HCT116 (cell line): Measurements from ENCODE around the gene TCEANC2. TPM values are rescaled to one million over a fixed set of nuclear protein-coding genes. Genes with fewer than 3 reads are reported as not detected.

Experiments
- ATAC-seq: fragments of 200-7000 bp; cut with Tn5 transposase; 2 replicates; pipeline ENCODE4 v1.9.1; 2020; ENCODE audit warnings: mild to moderate bottlenecking, moderate library complexity
- BruUV-seq: library from RNA; stranded (reverse); fragments of 400-500 nt; replicated peaks from 2 replicates; lab custom pipeline; 2021; lab: Mats Ljungman, UMichigan
- CTCF ChIA-PET: fragments of 300-600 bp; sonication (Branson Sonifier 250); formaldehyde crosslinking; loops from one replicate; lab custom pipeline; 2021; ENCODE audit warnings: antibody characterized with exemption; lab: Charles Lee
- POLR2A ChIA-PET: fragments of 300-600, 350-600 bp; sonication (Branson Sonifier 250); formaldehyde crosslinking; loops from one replicate; lab custom pipeline; 2021; ENCODE audit warnings: antibody characterized with exemption; lab: Charles Lee
- RAD21 ChIA-PET, 2 experiments: fragments of 300-600 bp; sonication (Branson Sonifier 250); formaldehyde crosslinking; loops; one replicate each; lab custom pipeline; 2023; ENCODE audit warnings: low total read pairs in 2 of 2; ENCODE audit not compliant: uncharacterized antibody in 2 of 2, unreplicated experiment in 2 of 2, low non-redundant PET in 1 of 2; lab: Charles Lee
- DNase-seq: peaks from one replicate; pipeline ENCODE4 v3.0.0-alpha.2; 2010; ENCODE audit warnings: low read depth, low spot score
- H2AFZ ChIP-seq: fragments of 200-600 bp; shearing (Covaris generic), sonication (generic); 2 replicates; pipeline ENCODE4 v1.6.1; 2017; ENCODE audit warnings: low read depth, mixed run types, mixed read lengths, antibody characterized with exemption, low read length; ENCODE audit not compliant: poor library complexity, severe bottlenecking
- H3K27ac ChIP-seq: 2 replicates; pipeline ENCODE4 v1.5.1; 2012; ENCODE audit warnings: low read depth, low read length
- H3K27me3 ChIP-seq: fragments of 200-600 bp; sonication (generic); 2 replicates; pipeline ENCODE4 v1.6.1; 2016; ENCODE audit warnings: mixed run types, low read length, mixed read lengths; ENCODE audit not compliant: insufficient read depth
- H3K36me3 ChIP-seq, 2 experiments: fragments of 200-500 bp in 1 of 2; fragments of 200-600 bp in 1 of 2; sonication (Bioruptor generic) in 1 of 2; sonication (generic) in 1 of 2; 2 replicates each; pipeline versions ENCODE4 v1.5.1 to v1.6.1; 2014 to 2016; ENCODE audit warnings: low read length in 2 of 2, inconsistent platforms in 1 of 2, mixed read lengths in 1 of 2, mixed run types in 1 of 2; ENCODE audit not compliant: insufficient read depth in 2 of 2, control insufficient read depth in 1 of 2
- H3K4me1 ChIP-seq, 2 experiments: fragments of 200-600 bp in 1 of 2; sonication (generic) in 1 of 2; 2 replicates each; pipeline versions ENCODE4 v1.5.1 to v1.6.1; 2012 to 2017; ENCODE audit warnings: low read length in 2 of 2, inconsistent platforms in 1 of 2, mild to moderate bottlenecking in 1 of 2, mixed read lengths in 1 of 2, mixed run types in 1 of 2, moderate library complexity in 1 of 2; ENCODE audit not compliant: insufficient read depth in 2 of 2, control insufficient read depth in 1 of 2
- H3K4me2 ChIP-seq: fragments of 200-600 bp; sonication (generic); 2 replicates; pipeline ENCODE4 v1.6.1; 2017; ENCODE audit warnings: mixed run types, low read length, mixed read lengths
- H3K4me3 ChIP-seq, 2 experiments: fragments of 200-600 bp in 1 of 2; sonication (generic) in 1 of 2; replicated peaks in 1 of 2; 2 replicates each; pipeline ENCODE4 v1.5.1; 2011 to 2016; ENCODE audit warnings: low read length in 2 of 2, control low read depth in 1 of 2, low read depth in 1 of 2, mild to moderate bottlenecking in 1 of 2, mixed read lengths in 1 of 2, mixed run types in 1 of 2
- H3K79me2 ChIP-seq: fragments of 200-600 bp; sonication (generic); 2 replicates; pipeline ENCODE4 v1.6.1; 2017; ENCODE audit warnings: mild to moderate bottlenecking, mixed run types, low read length, moderate library complexity, mixed read lengths; ENCODE audit not compliant: insufficient read depth
- H3K9ac ChIP-seq: fragments of 200-600 bp; sonication (generic); 2 replicates; pipeline ENCODE4 v1.6.1; 2016; ENCODE audit warnings: low read length, mixed read lengths
- H3K9me2 ChIP-seq: fragments of 200-600 bp; sonication (generic), shearing (Covaris generic); 2 replicates; pipeline ENCODE4 v1.6.1; 2017; ENCODE audit warnings: mixed run types, mild to moderate bottlenecking, moderate library complexity; ENCODE audit not compliant: insufficient read depth
- H3K9me3 ChIP-seq, 2 experiments: fragments of 200-500 bp in 1 of 2; fragments of 200-600 bp in 1 of 2; sonication (Bioruptor generic) in 1 of 2; sonication (generic) in 1 of 2; 2 replicates each; pipeline ENCODE4 v1.6.1; 2014 to 2017; ENCODE audit warnings: low read length in 2 of 2, mixed read lengths in 2 of 2, inconsistent platforms in 1 of 2, low read depth in 1 of 2, mild to moderate bottlenecking in 1 of 2, mixed run types in 1 of 2, moderate library complexity in 1 of 2; ENCODE audit not compliant: control insufficient read depth in 1 of 2, insufficient read depth in 1 of 2
- H4K20me1 ChIP-seq: fragments of 200-600 bp; sonication (generic), shearing (Covaris generic); 2 replicates; pipeline ENCODE4 v1.6.1; 2017; ENCODE audit warnings: mixed run types, mild to moderate bottlenecking, moderate library complexity; ENCODE audit not compliant: insufficient read depth
- CBX3 ChIP-seq: IDR thresholded peaks from 2 replicates; pipeline ENCODE4 v1.6.1; 2012; ENCODE audit warnings: low read depth
- CEBPB ChIP-seq: IDR thresholded peaks from 2 replicates; pipeline ENCODE4 v1.6.1; 2012; ENCODE audit warnings: low read depth
- EZH2 ChIP-seq: fragments of 200-600 bp; sonication (generic); IDR thresholded peaks from 2 replicates; pipeline ENCODE4 v1.6.1; 2017; ENCODE audit warnings: antibody characterized with exemption, mixed run types
- JUND ChIP-seq: IDR thresholded peaks from 2 replicates; pipeline ENCODE4 v1.6.1; 2012
- SP1 ChIP-seq: IDR thresholded peaks from 2 replicates; pipeline ENCODE4 v1.6.1; 2012; ENCODE audit warnings: low read depth
- ZFX ChIP-seq: fragments of 450-650 bp; IDR thresholded peaks from 2 replicates; pipeline ENCODE4 v1.6.1; 2017
- intact Hi-C: fragments of 100-400 bp; cut with micrococcal nuclease; formaldehyde crosslinking; loops from 2 replicates; pipeline ENCODE4 v1.10.0; 2022
- total RNA-seq: library from RNA; stranded (reverse); gene quantifications from one replicate; pipeline ENCODE4 v1.2.1, GENCODE V29; 2021; ENCODE audit not compliant: unreplicated experiment

Gene TCEANC2
- total RNA-seq, 1 experiment from 2014 or later: 5.4 TPM

DNA sequence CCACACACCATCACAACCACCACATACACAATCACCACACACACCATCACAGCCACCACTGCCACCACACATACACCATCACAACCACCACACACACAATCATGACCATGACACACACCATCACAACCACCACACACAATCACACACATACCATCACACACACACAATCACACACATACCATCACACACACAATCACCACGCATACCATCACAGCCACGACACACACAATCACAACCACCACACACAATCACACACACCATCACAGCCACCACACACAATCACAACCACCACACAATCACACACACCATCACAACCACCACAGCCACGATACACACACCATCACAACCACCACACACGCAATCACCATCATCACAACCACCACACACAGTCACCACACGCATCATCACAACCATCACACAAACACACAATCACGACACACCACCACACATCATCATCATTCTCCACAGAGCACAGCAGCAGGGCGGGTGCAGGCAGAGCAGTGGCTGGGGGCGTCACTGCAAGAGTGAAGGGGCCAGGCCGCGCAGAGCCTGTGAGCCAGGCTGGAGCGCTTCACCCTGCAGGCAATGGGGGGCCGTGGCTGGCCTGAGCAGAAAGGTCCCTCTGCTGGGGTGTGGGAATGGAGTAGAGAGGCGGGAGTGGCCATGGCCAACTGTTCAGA, 66.8 kb downstream of the TCEANC2 start:
- H3K9ac ChIP-seq: no peak overlapping the region
- no peaks in the 10 kb centered on the region for H3K79me2 ChIP-seq
- no peak overlapping the region for H3K4me2 ChIP-seq
- no peak for TF ChIP-seq CBX3
- no peak for TF ChIP-seq JUND
- no peak for TF ChIP-seq ZFX
- no peak for TF ChIP-seq SP1
- TF ChIP-seq, all 23 proteins: peak for 0
- no TSS peak for BruUV-seq
- H3K4me1 ChIP-seq: peaks cover 2 to 28% of the 10 kb centered on the region in 2 experiments; a peak in 3 of 4 replicates
- no peaks in the 10 kb centered on the region for H3K9me3 ChIP-seq
- ChIA-PET CTCF (no interaction called here), RAD21 (no interaction called here), POLR2A (no interaction called here)
- ATAC-seq (no peak), DNase-seq (no peak)
- H2AFZ ChIP-seq: no peak overlapping the region
- H3K27ac ChIP-seq: no peak overlapping the region
- no peaks in the 10 kb centered on the region for H3K36me3 ChIP-seq
- H4K20me1 ChIP-seq: no peaks in the 10 kb centered on the region
- no peaks in the 10 kb centered on the region for H3K9me2 ChIP-seq
- intact Hi-C loops: loop anchor here (2.0 to 5.0 kb wide), 2 partner anchors 287 to 692 kb away; partner anchors contain the start of gene SSBP3
- no peak overlapping the region for H3K4me3 ChIP-seq
- no peaks in the 10 kb centered on the region for H3K27me3 ChIP-seq

GRCh38 chr1:54120698-54121481, 67.5 kb downstream of the TCEANC2 start:
- H3K9me3 ChIP-seq: no peaks in the 10 kb centered on the region
- H3K79me2 ChIP-seq: no peaks in the 10 kb centered on the region
- no peak overlapping the region for H3K9ac ChIP-seq
- peak overlapping the region; percentile 74 for H3K4me2 ChIP-seq
- peak overlapping the region; percentile 98 for H2AFZ ChIP-seq
- DNase-seq (no peak), ATAC-seq (0 out of 2 replicates have a peak, but pooled peaks have one; percentile 1)
- no peak for TF ChIP-seq CEBPB
- no peak for TF ChIP-seq CBX3
- no peak for TF ChIP-seq EZH2
- RAD21 ChIA-PET: interaction anchor here (0.6 to 1.2 kb wide), 2 partner anchors 192 to 369 kb away, joined by 3 to 4 read pairs; no protein-coding TSS in a partner anchor
- H4K20me1 ChIP-seq: no peaks in the 10 kb centered on the region
- no peaks in the 10 kb centered on the region for H3K9me2 ChIP-seq
- peak overlapping the region in 1 of 2 experiments; percentile 46; a peak in 2 of 4 replicates for H3K4me3 ChIP-seq
- CTCF ChIA-PET: interaction anchor here (0.5 to 1.4 kb wide), 6 partner anchors 13 to 369 kb away, joined by 3 to 9 read pairs (median 3); no protein-coding TSS in a partner anchor
- H3K36me3 ChIP-seq: no peaks in the 10 kb centered on the region
- POLR2A ChIA-PET: no interaction called here
- no TSS peak for BruUV-seq
- H3K27me3 ChIP-seq: no peaks in the 10 kb centered on the region
- peaks cover 2 to 28% of the 10 kb centered on the region in 2 experiments; a peak in 3 of 4 replicates for H3K4me1 ChIP-seq
- intact Hi-C loops: loop anchor here (1.0 to 5.0 kb wide), 3 partner anchors 286 to 691 kb away; partner anchors contain the start of gene SSBP3
- no peak overlapping the region for H3K27ac ChIP-seq
